ENCODE results near the gene MEX3B.

Gene MEX3B

GRCh38 chr15:82044373-82045178, 1.2 kb downstream of the MEX3B start:
- TF ChIP-seq GATA3 (IDR thresholded peaks at IDR 0.05; ENCODE audit: low read depth, low read length) (no peak), GATA2 (IDR thresholded peaks at IDR 0.05; ENCODE audit: low read depth, low read length) (no peak)

- TF ChIP-seq GATA2 (IDR thresholded peaks at IDR 0.05; ENCODE audit: low read depth, low read length) = no peak
- TF ChIP-seq GATA3 (IDR thresholded peaks at IDR 0.05; ENCODE audit: low read depth, low read length) = no peak
These were observed 1.9 kb downstream of the MEX3B start for GRCh38 chr15:82043796-82044372.

- TF ChIP-seq GATA2 (IDR thresholded peaks at IDR 0.05; ENCODE audit: low read depth, low read length) (no peak), GATA3 (IDR thresholded peaks at IDR 0.05; ENCODE audit: low read depth, low read length) (no peak)
These were observed 2.6 kb downstream of the MEX3B start for GRCh38 chr15:82043130-82043673.

- TF ChIP-seq GATA2 (IDR thresholded peaks at IDR 0.05; ENCODE audit: low read depth, low read length) (no peak), GATA3 (IDR thresholded peaks at IDR 0.05; ENCODE audit: low read depth, low read length) (no peak)
These were observed 5.0 kb downstream of the MEX3B start for GRCh38 chr15:82040862-82041261.

GRCh38 chr15:82040390-82040789, 5.4 kb downstream of the MEX3B start:
- no peak for TF ChIP-seq GATA3 (IDR thresholded peaks at IDR 0.05; ENCODE audit: low read depth, low read length)
- TF ChIP-seq GATA2 (IDR thresholded peaks at IDR 0.05; ENCODE audit: low read depth, low read length) = no peak

DNA sequence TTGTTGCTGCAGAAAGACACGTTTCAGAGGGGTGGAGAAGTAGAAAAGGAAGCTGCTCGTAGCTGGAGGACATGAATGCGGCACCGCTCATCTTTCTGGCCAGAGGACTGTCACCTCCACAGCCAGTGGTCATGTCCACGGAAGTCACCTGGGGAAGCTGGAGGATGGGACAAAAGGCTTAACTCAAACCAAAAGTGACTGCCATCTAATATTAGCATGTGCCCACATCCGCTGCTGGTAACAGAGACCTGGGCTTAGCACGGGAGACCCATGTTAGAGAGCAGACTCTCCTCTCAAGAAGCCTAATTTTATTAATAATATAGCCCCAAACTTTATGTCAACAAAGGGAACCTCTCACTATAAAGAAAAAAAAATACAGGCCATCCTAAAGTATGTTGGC, 5.9 kb downstream of the MEX3B start:
- TF ChIP-seq GATA2 (IDR thresholded peaks at IDR 0.05; ENCODE audit: low read depth, low read length) (no peak), GATA3 (IDR thresholded peaks at IDR 0.05; ENCODE audit: low read depth, low read length) (no peak)

- TF ChIP-seq GATA3 (IDR thresholded peaks at IDR 0.05; ENCODE audit: low read depth, low read length) (no peak), GATA2 (IDR thresholded peaks at IDR 0.05; ENCODE audit: low read depth, low read length) (no peak)
These were observed 9.4 kb downstream of the MEX3B start for GRCh38 chr15:82036461-82036860.

DNA sequence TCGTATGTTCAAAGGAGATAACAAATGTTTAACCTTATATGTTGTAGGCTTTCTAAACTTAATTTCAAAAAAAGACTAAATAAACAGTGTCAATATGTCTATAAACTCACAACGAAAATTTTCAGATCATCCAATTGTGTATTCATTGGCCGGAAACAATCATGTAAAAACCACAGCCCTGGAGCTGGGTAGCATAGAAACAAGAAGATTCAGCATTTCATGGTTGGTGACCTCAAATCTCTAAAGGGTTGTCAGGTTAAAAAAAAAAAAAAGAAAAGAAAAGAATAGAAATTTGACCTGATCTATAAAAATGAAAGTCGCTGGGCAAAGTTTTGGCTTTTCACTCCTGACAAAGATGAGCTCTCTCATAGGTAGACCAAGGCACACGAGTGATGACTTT, 13.9 kb downstream of the MEX3B start:
- TF ChIP-seq GATA2 (IDR thresholded peaks at IDR 0.05; ENCODE audit: low read depth, low read length) (no peak), GATA3 (IDR thresholded peaks at IDR 0.05; ENCODE audit: low read depth, low read length) (no peak)

- TF ChIP-seq GATA3 (IDR thresholded peaks at IDR 0.05; ENCODE audit: low read depth, low read length) (no peak), GATA2 (IDR thresholded peaks at IDR 0.05; ENCODE audit: low read depth, low read length) (no peak)
These were observed 15.6 kb downstream of the MEX3B start for GRCh38 chr15:82030176-82030575.

DNA sequence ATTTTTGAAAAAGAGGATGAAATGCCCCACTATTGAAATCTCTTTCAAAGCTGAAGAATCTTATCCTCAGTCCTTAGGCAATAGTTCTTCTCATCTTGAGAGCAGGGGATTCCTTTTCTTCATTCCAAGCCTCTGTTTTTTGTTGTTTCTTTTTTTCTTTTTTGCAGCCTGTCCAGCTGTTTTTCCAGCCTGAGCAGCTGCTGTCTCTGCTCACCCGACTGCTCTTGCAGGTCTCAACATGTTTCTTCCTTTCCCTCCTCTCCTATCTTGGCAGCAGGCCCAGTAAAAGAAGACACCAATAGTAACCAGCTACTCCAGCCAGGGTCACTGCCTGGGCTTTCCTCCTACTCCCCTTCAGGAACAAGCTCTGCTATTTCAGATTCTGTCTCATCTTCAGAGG, 23.8 kb downstream of the MEX3B start:
- TF ChIP-seq GATA3 (IDR thresholded peaks at IDR 0.05; ENCODE audit: low read depth, low read length) (no peak), GATA2 (IDR thresholded peaks at IDR 0.05; ENCODE audit: low read depth, low read length) (no peak)

GRCh38 chr15:82020625-82021394, 25.0 kb downstream of the MEX3B start:
- no peak for TF ChIP-seq GATA3 (IDR thresholded peaks at IDR 0.05; ENCODE audit: low read depth, low read length)
- no peak for TF ChIP-seq GATA2 (IDR thresholded peaks at IDR 0.05; ENCODE audit: low read depth, low read length)

GRCh38 chr15:82018201-82018600, 27.6 kb downstream of the MEX3B start:
- no peak for TF ChIP-seq GATA3 (IDR thresholded peaks at IDR 0.05; ENCODE audit: low read depth, low read length)
- TF ChIP-seq GATA2 (IDR thresholded peaks at IDR 0.05; ENCODE audit: low read depth, low read length) = no peak

- TF ChIP-seq GATA3 (IDR thresholded peaks at IDR 0.05; ENCODE audit: low read depth, low read length) (no peak), GATA2 (IDR thresholded peaks at IDR 0.05; ENCODE audit: low read depth, low read length) (no peak)
These were observed 28.2 kb downstream of the MEX3B start for GRCh38 chr15:82017656-82018055.

GRCh38 chr15:82014989-82015388, 30.8 kb downstream of the MEX3B start:
- no peak for TF ChIP-seq GATA2 (IDR thresholded peaks at IDR 0.05; ENCODE audit: low read depth, low read length)
- TF ChIP-seq GATA3 (IDR thresholded peaks at IDR 0.05; ENCODE audit: low read depth, low read length) = no peak

All from SH-SY5Y (cell line).